Erythroblast (primary cell): ENCODE data around the gene NR0B2.

Experiments
- GATA1 ChIP-seq: IDR thresholded peaks from 2 replicates; pipeline ENCODE4 v1.6.1; 2011; ENCODE audit warnings: low read depth, mild to moderate bottlenecking, control low read depth, low read length, moderate library complexity
- POLR2A ChIP-seq: IDR thresholded peaks from 2 replicates; pipeline ENCODE4 v1.6.1; 2011; ENCODE audit warnings: mild to moderate bottlenecking, low read length

DNA sequence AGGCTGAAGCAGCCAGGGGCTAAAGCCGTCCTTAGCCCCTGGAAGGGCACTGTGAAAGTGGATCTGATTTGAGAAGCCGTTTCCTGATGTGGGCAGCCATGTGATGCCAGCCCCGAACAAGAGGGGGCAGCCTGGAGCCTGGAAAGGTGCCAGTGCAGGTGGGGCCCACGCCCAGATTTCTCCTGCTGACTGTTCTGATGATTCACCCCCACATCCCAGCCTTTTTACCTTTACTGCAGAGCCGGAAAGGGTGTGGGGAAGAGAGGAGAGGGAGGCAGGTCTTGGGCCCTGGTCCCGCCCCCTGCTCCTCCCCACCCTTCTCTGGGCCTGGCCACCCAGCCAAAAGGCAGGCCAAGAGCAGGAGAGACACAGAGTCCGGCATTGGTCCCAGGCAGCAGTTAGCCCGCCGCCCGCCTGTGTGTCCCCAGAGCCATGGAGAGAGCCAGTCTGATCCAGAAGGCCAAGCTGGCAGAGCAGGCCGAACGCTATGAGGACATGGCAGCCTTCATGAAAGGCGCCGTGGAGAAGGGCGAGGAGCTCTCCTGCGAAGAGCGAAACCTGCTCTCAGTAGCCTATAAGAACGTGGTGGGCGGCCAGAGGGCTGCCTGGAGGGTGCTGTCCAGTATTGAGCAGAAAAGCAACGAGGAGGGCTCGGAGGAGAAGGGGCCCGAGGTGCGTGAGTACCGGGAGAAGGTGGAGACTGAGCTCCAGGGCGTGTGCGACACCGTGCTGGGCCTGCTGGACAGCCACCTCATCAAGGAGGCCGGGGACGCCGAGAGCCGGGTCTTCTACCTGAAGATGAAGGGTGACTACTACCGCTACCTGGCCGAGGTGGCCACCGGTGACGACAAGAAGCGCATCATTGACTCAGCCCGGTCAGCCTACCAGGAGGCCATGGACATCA is 50.7 kb downstream of the NR0B2 start, which contains the start of gene SFN:
- TF ChIP-seq POLR2A (no peak), GATA1 (no peak)
